GM23248 (cell line): ENCODE measurements around the gene RMI2. TPM values are rescaled to one million over a fixed set of nuclear protein-coding genes. Genes with fewer than 3 reads are reported as not detected.

Experiments used
- DNase-seq: peaks from one replicate; pipeline ENCODE4 v3.0.0-alpha.2; 2015
- H2AFZ ChIP-seq: fragments of 200-600 bp; sonication (generic); 2 replicates; pipeline ENCODE4 v1.6.1; 2016; ENCODE audit warnings: antibody characterized with exemption
- H3F3A ChIP-seq: fragments of 200-600 bp; sonication (generic); 2 replicates; pipeline ENCODE4 v1.6.1; 2016; ENCODE audit warnings: mild to moderate bottlenecking, antibody characterized with exemption, mixed run types; ENCODE audit not compliant: insufficient read depth
- H3K27ac ChIP-seq: fragments of 200-600 bp; sonication (generic); 2 replicates; pipeline ENCODE4 v1.5.1; 2016; ENCODE audit warnings: mild to moderate bottlenecking
- H3K27me3 ChIP-seq: fragments of 200-600 bp; sonication (generic); replicated peaks from 2 replicates; pipeline ENCODE4 v1.6.1; 2016; ENCODE audit warnings: mild to moderate bottlenecking; ENCODE audit not compliant: insufficient read depth
- H3K36me3 ChIP-seq: fragments of 200-600 bp; sonication (generic); 2 replicates; pipeline ENCODE4 v1.6.1; 2016; ENCODE audit warnings: low read depth, mild to moderate bottlenecking
- H3K4me1 ChIP-seq: fragments of 200-600 bp; sonication (generic); 2 replicates; pipeline ENCODE4 v1.6.1; 2016; ENCODE audit warnings: mild to moderate bottlenecking; ENCODE audit not compliant: insufficient read depth
- H3K4me2 ChIP-seq: fragments of 200-600 bp; sonication (generic); one replicate; pipeline ENCODE4 v1.6.1; 2016; ENCODE audit warnings: mild to moderate bottlenecking; ENCODE audit not compliant: unreplicated experiment
- H3K4me3 ChIP-seq: fragments of 200-600 bp; sonication (generic); 2 replicates; pipeline ENCODE4 v1.5.1; 2016; ENCODE audit warnings: mild to moderate bottlenecking
- H3K79me2 ChIP-seq: fragments of 200-600 bp; sonication (generic); 2 replicates; pipeline ENCODE4 v1.6.1; 2016; ENCODE audit warnings: mild to moderate bottlenecking; ENCODE audit not compliant: insufficient read depth
- H3K9ac ChIP-seq: fragments of 200-600 bp; sonication (generic); 2 replicates; pipeline ENCODE4 v1.6.1; 2016; ENCODE audit warnings: mild to moderate bottlenecking
- H3K9me2 ChIP-seq: fragments of 200-600 bp; sonication (generic); 2 replicates; pipeline ENCODE4 v1.6.1; 2016; ENCODE audit warnings: mixed run types, mild to moderate bottlenecking, moderate library complexity; ENCODE audit not compliant: insufficient read depth
- H3K9me3 ChIP-seq: fragments of 200-600 bp; sonication (generic); one replicate; pipeline ENCODE4 v1.6.1; 2017; ENCODE audit warnings: low read depth
- H4K20me1 ChIP-seq: fragments of 200-600 bp; sonication (generic); 2 replicates; pipeline ENCODE4 v1.6.0; 2016; ENCODE audit not compliant: insufficient read depth
- EZH2 ChIP-seq: fragments of 200-600 bp; sonication (generic); IDR thresholded peaks from 2 replicates; pipeline ENCODE4 v1.6.1; 2018; ENCODE audit warnings: antibody characterized with exemption, mild to moderate bottlenecking; ENCODE audit not compliant: insufficient read depth, poor library complexity, severe bottlenecking
- EZH2phosphoT487 ChIP-seq: fragments of 200-600 bp; sonication (generic); IDR thresholded peaks from 2 replicates; pipeline ENCODE4 v1.6.1; 2018; ENCODE audit warnings: antibody characterized with exemption, moderate library complexity, mild to moderate bottlenecking, low read depth; ENCODE audit not compliant: insufficient read depth
- WGBS, 2 experiments: methylation state at CpG; one replicate each; pipeline ENCODE4 v1.1.6; 2015 to 2017; ENCODE audit warnings: low lambda C conversion rate in 2 of 2, low coverage in 1 of 2; ENCODE audit errors: missing lambda C conversion rate in 2 of 2; 5-methylcytosine and 5-hydroxymethylcytosine counted together
- in situ Hi-C: fragments of 300-500 bp; cut with MboI; formaldehyde crosslinking; loops from 2 replicates; pipeline ENCODE4 v1.15.0; 2020
- polyA plus RNA-seq: library from polyadenylated mRNA; unstranded; fragments of >200 nt; fragmentation: Nextera tagmentation; extraction: Ambion mirVana; gene quantifications from 2 replicates; pipeline ENCODE4 v1.2.1, GENCODE V29; 2016
- total RNA-seq: library from RNA; depleted of rRNA; stranded (reverse); fragments of >200 nt; shearing (Covaris generic); gene quantifications from 2 replicates; pipeline ENCODE4 v1.2.3, GENCODE V29; 2014

Gene RMI2
- total and polyA plus RNA-seq, 2 experiments from 2014 or later: 8.5 to 11.9 TPM

- Histone ChIP-seq H3K4me1 (peaks cover 9% of the 10 kb centered on the region; the same call in 1 of the 2 replicates), H3K36me3 (no peaks in the 10 kb centered on the region), H3F3A (0 out of 2 replicates have a peak, but pooled peaks cover 4% of the 10 kb centered on the region), H3K27ac (no peak overlapping the region), H3K9ac (no peak overlapping the region), H3K4me2 (no peak overlapping the region), H3K9me2 (no peaks in the 10 kb centered on the region), H2AFZ (no peak overlapping the region), H3K4me3 (no peak overlapping the region), H3K79me2 (no peaks in the 10 kb centered on the region), H3K9me3 (no peaks in the 10 kb centered on the region), H4K20me1 (no peaks in the 10 kb centered on the region), H3K27me3 (no peaks in the 10 kb centered on the region)
- DNase-seq: no peak
- no peak for TF ChIP-seq EZH2
- in situ Hi-C loops: no loop called here
- 44 to 48% methylated on average over 7 of the region's 7 CpGs for WGBS, 2 experiments
Measured at GRCh38 chr16:11300560-11300892, 44.7 kb upstream of the RMI2 start.

GRCh38 chr16:11301645-11302501 is 43.4 kb upstream of the RMI2 start:
- in situ Hi-C loops: no loop called here
- H3K9ac ChIP-seq: no peak overlapping the region
- DNase-seq: peak; percentile 7
- no peak overlapping the region for H2AFZ ChIP-seq
- no peak overlapping the region for H3K4me2 ChIP-seq
- H3F3A ChIP-seq: 0 out of 2 replicates have a peak, but pooled peaks cover 4% of the 10 kb centered on the region
- H3K27me3 ChIP-seq: no peaks in the 10 kb centered on the region
- 71 to 73% methylated on average over 4 of the region's 4 CpGs for WGBS, 2 experiments
- H3K79me2 ChIP-seq: no peaks in the 10 kb centered on the region
- TF ChIP-seq EZH2: no peak
- no peak for TF ChIP-seq EZH2phosphoT487
- H4K20me1 ChIP-seq: no peaks in the 10 kb centered on the region
- H3K9me3 ChIP-seq: no peaks in the 10 kb centered on the region
- no peaks in the 10 kb centered on the region for H3K36me3 ChIP-seq
- H3K4me1 ChIP-seq: peaks cover 6% of the 10 kb centered on the region; the same call in 1 of the 2 replicates
- no peak overlapping the region for H3K4me3 ChIP-seq
- H3K27ac ChIP-seq: no peak overlapping the region
- H3K9me2 ChIP-seq: no peaks in the 10 kb centered on the region

- DNase-seq: no peak
- in situ Hi-C loops: no loop called here
- Histone ChIP-seq H3K9me2 (no peaks in the 10 kb centered on the region), H3K9me3 (no peaks in the 10 kb centered on the region), H3K36me3 (no peaks in the 10 kb centered on the region), H3K27ac (no peak overlapping the region), H4K20me1 (no peaks in the 10 kb centered on the region), H3F3A (0 out of 2 replicates have a peak, but pooled peaks cover 4% of the 10 kb centered on the region), H3K79me2 (no peaks in the 10 kb centered on the region), H2AFZ (no peak overlapping the region), H3K27me3 (no peaks in the 10 kb centered on the region), H3K9ac (no peak overlapping the region), H3K4me1 (no peaks in the 10 kb centered on the region), H3K4me3 (no peak overlapping the region), H3K4me2 (no peak overlapping the region)
- 56 to 64% methylated on average over 4 of the region's 4 CpGs for WGBS, 2 experiments
- no peak for TF ChIP-seq EZH2phosphoT487
- no peak for TF ChIP-seq EZH2
Measured at GRCh38 chr16:11302977-11303376, 42.3 kb upstream of the RMI2 start.

GRCh38 chr16:11303405-11304138 is 41.7 kb upstream of the RMI2 start:
- WGBS, 2 experiments: 73 to 77% methylated on average over 17 to 18 of the region's 18 CpGs
- no peak overlapping the region for H2AFZ ChIP-seq
- no peak for TF ChIP-seq EZH2phosphoT487
- TF ChIP-seq EZH2: no peak
- no peak overlapping the region for H3K27ac ChIP-seq
- no peaks in the 10 kb centered on the region for H3K4me1 ChIP-seq
- H3K9ac ChIP-seq: no peak overlapping the region
- no peaks in the 10 kb centered on the region for H3K36me3 ChIP-seq
- no peaks in the 10 kb centered on the region for H3K79me2 ChIP-seq
- H3K9me3 ChIP-seq: no peaks in the 10 kb centered on the region
- H4K20me1 ChIP-seq: no peaks in the 10 kb centered on the region
- in situ Hi-C loops: no loop called here
- no peak overlapping the region for H3K4me2 ChIP-seq
- H3K27me3 ChIP-seq: no peaks in the 10 kb centered on the region
- DNase-seq: no peak
- no peaks in the 10 kb centered on the region for H3K9me2 ChIP-seq
- no peak overlapping the region for H3K4me3 ChIP-seq
- H3F3A ChIP-seq: no peaks in the 10 kb centered on the region
